ENCODE results near the gene TMEM114.

DNA sequence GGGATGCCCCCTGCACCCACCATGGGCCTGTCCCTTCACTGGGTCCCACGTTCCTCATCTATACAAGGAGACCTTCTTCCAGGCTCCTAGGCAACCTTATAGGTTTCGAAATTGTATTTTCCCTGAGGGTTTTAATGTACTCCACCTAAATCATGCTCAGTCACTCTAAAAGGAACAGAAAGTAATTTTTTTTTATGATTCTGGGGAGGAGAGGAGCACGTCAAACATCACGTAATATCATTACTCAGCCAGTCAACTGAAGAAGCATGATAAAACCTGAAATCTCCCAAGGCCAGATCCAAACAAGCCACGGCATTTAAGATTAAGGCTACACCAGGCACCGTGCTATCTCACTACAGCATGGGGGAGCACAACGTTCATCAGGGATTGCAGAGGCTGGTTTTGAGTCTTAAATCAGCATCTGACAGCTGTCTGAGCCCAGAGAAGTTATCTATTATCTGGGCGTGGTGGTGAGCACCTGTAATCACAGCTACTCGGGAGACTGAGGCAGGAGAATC lies 3.9 kb upstream of the TMEM114 start:
- TF ChIP-seq HDAC2 (IDR thresholded peaks at IDR 0.05) (no peak), ZSCAN20 (CRISPR knock-in tag; IDR thresholded peaks at IDR 0.05) (no peak), CEBPB (IDR thresholded peaks at IDR 0.05) (no peak), RCOR1 (IDR thresholded peaks at IDR 0.05; ENCODE audit: low read depth, low read length) (no peak), HOXA7 (CRISPR knock-in tag; IDR thresholded peaks at IDR 0.05) (no peak), NR3C1 (IDR thresholded peaks at IDR 0.05) (no peak), CBX8 (IDR thresholded peaks at IDR 0.05) (no peak)
- TF ChIP-seq, protein P1, sequence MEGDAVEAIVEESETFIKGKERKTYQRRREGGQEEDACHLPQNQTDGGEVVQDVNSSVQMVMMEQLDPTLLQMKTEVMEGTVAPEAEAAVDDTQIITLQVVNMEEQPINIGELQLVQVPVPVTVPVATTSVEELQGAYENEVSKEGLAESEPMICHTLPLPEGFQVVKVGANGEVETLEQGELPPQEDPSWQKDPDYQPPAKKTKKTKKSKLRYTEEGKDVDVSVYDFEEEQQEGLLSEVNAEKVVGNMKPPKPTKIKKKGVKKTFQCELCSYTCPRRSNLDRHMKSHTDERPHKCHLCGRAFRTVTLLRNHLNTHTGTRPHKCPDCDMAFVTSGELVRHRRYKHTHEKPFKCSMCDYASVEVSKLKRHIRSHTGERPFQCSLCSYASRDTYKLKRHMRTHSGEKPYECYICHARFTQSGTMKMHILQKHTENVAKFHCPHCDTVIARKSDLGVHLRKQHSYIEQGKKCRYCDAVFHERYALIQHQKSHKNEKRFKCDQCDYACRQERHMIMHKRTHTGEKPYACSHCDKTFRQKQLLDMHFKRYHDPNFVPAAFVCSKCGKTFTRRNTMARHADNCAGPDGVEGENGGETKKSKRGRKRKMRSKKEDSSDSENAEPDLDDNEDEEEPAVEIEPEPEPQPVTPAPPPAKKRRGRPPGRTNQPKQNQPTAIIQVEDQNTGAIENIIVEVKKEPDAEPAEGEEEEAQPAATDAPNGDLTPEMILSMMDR (IDR thresholded peaks at IDR 0.05): no peak

All from A549 (cell line).